ENCODE data around the gene IQSEC1. TPM values are rescaled to one million over a fixed set of nuclear protein-coding genes. Genes with fewer than 3 reads are reported as not detected.

IQSEC1 gene
- polyA plus RNA-seq, 1 experiment, result 3.6 TPM

- no peak for TF ChIP-seq CTCF (IDR thresholded peaks at IDR 0.05; ENCODE audit: low read depth, low read length)
- Histone ChIP-seq H3K9me3 (ENCODE audit: control insufficient read depth, insufficient read depth, low read length) (no peaks in the 10 kb centered on the region), H3K27ac (ENCODE audit: low read depth, low read length) (peak overlapping the region; percentile 11), H3K27me3 (ENCODE audit: control insufficient read depth, insufficient read depth, low read length) (peaks cover 17% of the 10 kb centered on the region), H3K4me3 (ENCODE audit: low read depth, low read length) (peak overlapping the region; percentile 81)
- POLR2A ChIA-PET, result interaction anchor here (0.9 kb wide), 1 partner anchor 17 kb away, joined by 6 read pairs; no protein-coding TSS in a partner anchor
- peak; percentile 73 for DNase-seq (ENCODE audit: low read depth, low spot score)
- CTCF ChIA-PET, result interaction anchor here (0.7 to 4.5 kb wide), 4 partner anchors 16 to 126 kb away, joined by 5 to 26 read pairs (median 10); partner anchors contain the start of gene RPL32
Observed at GRCh38 chr3:12967606-12968351, 105.5 kb downstream of the IQSEC1 start.

- DNase-seq (ENCODE audit: low read depth, low spot score), result no peak
- CTCF ChIA-PET, result interaction anchor here (2.1 to 4.5 kb wide), 3 partner anchors 17 to 125 kb away, joined by 5 to 26 read pairs (median 11); partner anchors contain the start of gene RPL32
- H3K27me3 ChIP-seq (ENCODE audit: control insufficient read depth, insufficient read depth, low read length), result peaks cover 17% of the 10 kb centered on the region
Observed at GRCh38 chr3:12966847-12967605, 106.2 kb downstream of the IQSEC1 start.

GRCh38 chr3:12965999-12966846, 107.0 kb downstream of the IQSEC1 start:
- ChIA-PET CTCF (interaction anchor here (0.6 to 3.9 kb wide), 4 partner anchors 18 to 156 kb away, joined by 3 to 11 read pairs (median 8); partner anchors contain the start of gene RPL32), POLR2A (interaction anchor here (0.8 kb wide), 1 partner anchor 9 kb away, joined by 6 read pairs; no protein-coding TSS in a partner anchor)
- H3K27ac ChIP-seq (ENCODE audit: low read depth, low read length), result no peak overlapping the region
- no peak for DNase-seq (ENCODE audit: low read depth, low spot score)
- H3K9me3 ChIP-seq (ENCODE audit: control insufficient read depth, insufficient read depth, low read length), result no peaks in the 10 kb centered on the region
- H3K27me3 ChIP-seq (ENCODE audit: control insufficient read depth, insufficient read depth, low read length), result peaks cover 13% of the 10 kb centered on the region
- H3K4me3 ChIP-seq (ENCODE audit: low read depth, low read length), result peak overlapping the region; percentile 81
- no peak for TF ChIP-seq CTCF (IDR thresholded peaks at IDR 0.05; ENCODE audit: low read depth, low read length)

More at GRCh38 chr3:12966847-12967605, 106.2 kb downstream of the IQSEC1 start:
- no peak for TF ChIP-seq CTCF (IDR thresholded peaks at IDR 0.05; ENCODE audit: low read depth, low read length)
- Histone ChIP-seq H3K9me3 (ENCODE audit: control insufficient read depth, insufficient read depth, low read length) (no peaks in the 10 kb centered on the region), H3K27ac (ENCODE audit: low read depth, low read length) (no peak overlapping the region), H3K4me3 (ENCODE audit: low read depth, low read length) (peak overlapping the region; percentile 81)
- POLR2A ChIA-PET, result interaction anchor here (0.8 to 0.9 kb wide), 2 partner anchors 10 to 17 kb away, joined by 6 read pairs; no protein-coding TSS in a partner anchor

- Histone ChIP-seq H3K4me3 (ENCODE audit: low read depth, low read length) (no peak overlapping the region), H3K9me3 (ENCODE audit: control insufficient read depth, insufficient read depth, low read length) (no peaks in the 10 kb centered on the region), H3K27ac (ENCODE audit: low read depth, low read length) (no peak overlapping the region), H3K27me3 (ENCODE audit: control insufficient read depth, insufficient read depth, low read length) (peaks cover 3% of the 10 kb centered on the region)
- POLR2A ChIA-PET, result no interaction called here
- CTCF ChIA-PET, result interaction anchor here (0.6 to 3.9 kb wide), 4 partner anchors 14 to 155 kb away, joined by 3 to 11 read pairs (median 7); no protein-coding TSS in a partner anchor
- no peak for TF ChIP-seq CTCF (IDR thresholded peaks at IDR 0.05; ENCODE audit: low read depth, low read length)
- DNase-seq (ENCODE audit: low read depth, low spot score), result no peak
Observed at GRCh38 chr3:12964711-12965612, 108.3 kb downstream of the IQSEC1 start.

All from AG04450 (cell line).